Suprapubic skin (tissue), 4 donors: ENCODE measurements around the gene AKAP12. TPM values are rescaled to one million over a fixed set of nuclear protein-coding genes. Genes with fewer than 3 reads are reported as not detected.

Source experiments
- DNase-seq, 2 donors: peaks; one replicate each; pipeline ENCODE4 v3.0.0-alpha.2; 2019; ENCODE audit warnings: low spot score in 2 of 2
- H3K27ac ChIP-seq: fragments of 200-600 bp; sonication (generic); one replicate; pipeline ENCODE4 v1.5.1; 2019
- H3K27me3 ChIP-seq: fragments of 200-600 bp; sonication (generic); one replicate; pipeline ENCODE4 v1.5.1; 2019
- H3K36me3 ChIP-seq: fragments of 200-600 bp; sonication (generic); one replicate; pipeline ENCODE4 v1.5.1; 2019
- H3K4me1 ChIP-seq: fragments of 200-600 bp; sonication (generic); one replicate; pipeline ENCODE4 v1.5.1; 2019
- H3K4me3 ChIP-seq: fragments of 200-600 bp; sonication (generic); one replicate; pipeline ENCODE4 v1.5.1; 2019; ENCODE audit warnings: mild to moderate bottlenecking
- H3K9me3 ChIP-seq: fragments of 200-600 bp; sonication (generic); one replicate; pipeline ENCODE4 v1.5.1; 2019
- CTCF ChIP-seq, 2 donors: fragments of 200-600 bp in 1 of 2; fragments of 450-650 bp in 1 of 2; sonication (generic) in 1 of 2; IDR thresholded peaks; one replicate each; pipeline ENCODE4 v1.5.1; 2016 to 2019; ENCODE audit warnings: antibody characterized with exemption in 2 of 2, mild to moderate bottlenecking in 1 of 2, moderate library complexity in 1 of 2
- EP300 ChIP-seq: sonication (generic); formaldehyde crosslinking; IDR thresholded peaks from one replicate; pipeline ENCODE4 v1.6.1; 2017; ENCODE audit warnings: antibody characterized with exemption
- POLR2A ChIP-seq, 2 donors: fragments of 450-650 bp; IDR thresholded peaks; one replicate each; pipeline ENCODE4 v1.6.1; 2017; ENCODE audit warnings: antibody characterized with exemption in 2 of 2, mild to moderate bottlenecking in 2 of 2, moderate library complexity in 2 of 2
- POLR2AphosphoS5 ChIP-seq, 3 donors: sonication (generic); formaldehyde crosslinking; IDR thresholded peaks; one replicate each; pipeline ENCODE4 v1.6.1; 2017; ENCODE audit warnings: antibody characterized with exemption in 3 of 3
- WGBS: methylation state at CpG from one replicate; pipeline ENCODE4 v1.1.5; 2018; 5-methylcytosine and 5-hydroxymethylcytosine counted together
- total RNA-seq, 4 donors: library from RNA; depleted of rRNA; stranded (reverse); fragments of >200 nt; gene quantifications; one replicate each; pipeline ENCODE4 v1.1.0, GENCODE V29; 2016

The AKAP12 gene
- total RNA-seq, 4 donors from 2014 or later: 7.2 to 20.1 (median 11.9) TPM

GRCh38 chr6:151288712-151289398, 49.1 kb downstream of the AKAP12 start:
- Histone ChIP-seq H3K36me3 (no peaks in the 10 kb centered on the region), H3K4me1 (peaks cover 6% of the 10 kb centered on the region), H3K9me3 (no peaks in the 10 kb centered on the region), H3K27me3 (no peaks in the 10 kb centered on the region), H3K27ac (no peak overlapping the region), H3K4me3 (no peak overlapping the region)
- WGBS: 82% methylated on average over 10 of the region's 10 CpGs
- TF ChIP-seq EP300: no peak
- no peak for TF ChIP-seq POLR2AphosphoS5 (IDR thresholded peaks at IDR 0.05)
- no peak for TF ChIP-seq POLR2A (IDR thresholded peaks at IDR 0.05)
- no peak for TF ChIP-seq CTCF (IDR thresholded peaks at IDR 0.05)
- no peak for DNase-seq

GRCh38 chr6:151289399-151290007, 49.7 kb downstream of the AKAP12 start:
- peaks cover 6% of the 10 kb centered on the region for H3K4me1 ChIP-seq
- no peaks in the 10 kb centered on the region for H3K9me3 ChIP-seq
- H3K36me3 ChIP-seq: no peaks in the 10 kb centered on the region
- H3K27ac ChIP-seq: no peak overlapping the region
- H3K27me3 ChIP-seq: no peaks in the 10 kb centered on the region
- 81% methylated on average over 2 of the region's 2 CpGs for WGBS
- no peak for TF ChIP-seq EP300
- DNase-seq: no peak
- H3K4me3 ChIP-seq: no peak overlapping the region

- Histone ChIP-seq H3K27ac (no peak overlapping the region), H3K27me3 (no peaks in the 10 kb centered on the region), H3K36me3 (no peaks in the 10 kb centered on the region), H3K4me3 (no peak overlapping the region), H3K9me3 (no peaks in the 10 kb centered on the region), H3K4me1 (peaks cover 3% of the 10 kb centered on the region)
- DNase-seq: no peak
- WGBS: 74% methylated on average over 10 of the region's 11 CpGs
- TF ChIP-seq POLR2AphosphoS5 (IDR thresholded peaks at IDR 0.05) (no peak), CTCF (IDR thresholded peaks at IDR 0.05) (no peak), POLR2A (IDR thresholded peaks at IDR 0.05) (no peak), EP300 (peak; percentile 80)
Observed at GRCh38 chr6:151290877-151291721, 51.3 kb downstream of the AKAP12 start.

- H3K27me3 ChIP-seq: no peaks in the 10 kb centered on the region
- H3K27ac ChIP-seq: no peak overlapping the region
- DNase-seq: no peak
- no peaks in the 10 kb centered on the region for H3K9me3 ChIP-seq
- no peaks in the 10 kb centered on the region for H3K4me1 ChIP-seq
- no peak overlapping the region for H3K4me3 ChIP-seq
- WGBS: 43% methylated on average over 2 of the region's 2 CpGs
- no peaks in the 10 kb centered on the region for H3K36me3 ChIP-seq
- TF ChIP-seq EP300 (no peak), POLR2A (IDR thresholded peaks at IDR 0.05) (no peak), POLR2AphosphoS5 (IDR thresholded peaks at IDR 0.05) (no peak), CTCF (IDR thresholded peaks at IDR 0.05) (no peak)
Observed at GRCh38 chr6:151291722-151292059, 51.9 kb downstream of the AKAP12 start.

- TF ChIP-seq POLR2A (IDR thresholded peaks at IDR 0.05) (no peak), CTCF (IDR thresholded peaks at IDR 0.05) (no peak), EP300 (no peak), POLR2AphosphoS5 (IDR thresholded peaks at IDR 0.05) (no peak)
Observed at GRCh38 chr6:151292974-151293687, 53.4 kb downstream of the AKAP12 start.

More at GRCh38 chr6:151292974-151293687, 53.4 kb downstream of the AKAP12 start:
- Histone ChIP-seq H3K27ac (no peak overlapping the region), H3K4me1 (no peaks in the 10 kb centered on the region), H3K9me3 (no peaks in the 10 kb centered on the region), H3K36me3 (no peaks in the 10 kb centered on the region), H3K27me3 (no peaks in the 10 kb centered on the region), H3K4me3 (no peak overlapping the region)
- 81% methylated on average over 5 of the region's 5 CpGs for WGBS
- no peak for DNase-seq
